NOMO-1 treated with DMSO at 0.1 percent for 48 hours (cell line): Measurements from ENCODE around the gene GOLGA3.
"Not testable (repeated sequence)": the region's sequence is repeated elsewhere in the genome, so short reads cannot be mapped to it uniquely, and the experiment has no call there.

Experiments used
- DNase-seq: peaks from one replicate; lab custom pipeline; 2025; ENCODE audit not compliant: unreplicated experiment; lab: John Stamatoyannopoulos, UW

GOLGA3 gene

DNA sequence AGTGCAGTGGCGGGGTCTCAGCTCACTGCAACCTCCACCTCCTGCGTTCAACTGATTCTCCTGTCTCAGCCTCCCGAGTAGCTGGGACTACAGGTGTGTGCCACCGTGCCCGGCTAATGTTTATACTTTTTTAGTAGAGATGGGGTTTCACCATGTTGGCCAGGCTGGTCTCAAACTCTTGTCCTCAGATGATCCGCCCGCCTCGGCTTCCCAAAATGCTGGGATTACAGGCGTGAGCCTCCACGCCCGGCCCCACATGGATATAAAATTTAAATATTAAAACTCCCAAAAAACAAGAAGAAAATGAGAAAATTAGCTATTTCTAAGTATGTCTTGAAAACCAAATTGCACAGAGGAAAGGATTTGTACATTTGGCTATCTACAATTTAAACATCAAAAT, 16.0 kb upstream of the GOLGA3 start:
- DNase-seq: not testable (repeated sequence)

DNA sequence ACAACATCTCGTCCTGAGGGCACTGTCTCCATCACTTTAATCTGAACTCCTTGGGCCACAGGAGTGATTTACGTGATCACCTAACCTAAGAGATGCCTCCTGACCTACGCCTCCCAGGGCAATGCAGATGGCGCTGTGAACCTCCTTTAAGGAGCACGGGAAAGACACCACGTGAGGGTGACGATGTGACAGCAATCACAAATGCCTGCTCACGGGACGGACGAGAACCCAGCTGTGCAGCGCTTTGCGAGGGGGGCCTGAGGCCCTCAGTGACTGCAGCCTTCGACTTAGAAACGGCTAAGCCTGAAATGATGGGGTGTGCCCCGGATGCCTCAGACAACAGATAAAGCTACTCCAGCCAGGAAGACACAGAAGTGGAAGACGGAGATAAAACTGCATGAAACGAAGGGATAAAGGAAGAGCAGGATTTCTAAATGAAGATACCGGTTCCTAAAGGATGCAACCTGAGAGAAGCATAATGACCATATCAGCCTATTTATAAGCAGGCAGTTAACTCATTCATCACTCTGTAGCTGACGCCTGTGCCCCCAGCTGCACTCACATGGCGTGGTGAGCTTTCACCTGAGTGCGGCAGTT, 13.9 kb upstream of the GOLGA3 start:
- DNase-seq: no peak

DNA sequence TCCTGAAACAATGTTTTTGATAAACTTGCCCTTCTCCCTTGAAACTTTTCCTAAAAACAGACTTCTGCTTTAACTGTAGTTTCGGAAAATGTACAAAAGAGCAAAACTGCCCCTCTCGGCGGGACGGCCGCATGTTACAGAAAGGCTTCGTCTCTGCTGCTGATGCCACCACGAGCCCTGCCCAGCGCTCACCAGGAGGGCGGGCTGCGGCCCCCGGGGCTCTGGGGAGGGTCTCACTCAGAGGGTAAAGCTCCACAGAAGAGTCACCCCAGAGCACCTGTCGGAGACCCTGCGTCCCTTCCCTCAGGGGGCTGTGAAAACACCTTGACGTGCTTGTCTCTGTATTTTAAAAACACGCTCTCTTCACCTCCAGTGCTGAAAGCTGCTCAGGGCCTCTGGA, 12.5 kb upstream of the GOLGA3 start:
- no peak for DNase-seq

DNA sequence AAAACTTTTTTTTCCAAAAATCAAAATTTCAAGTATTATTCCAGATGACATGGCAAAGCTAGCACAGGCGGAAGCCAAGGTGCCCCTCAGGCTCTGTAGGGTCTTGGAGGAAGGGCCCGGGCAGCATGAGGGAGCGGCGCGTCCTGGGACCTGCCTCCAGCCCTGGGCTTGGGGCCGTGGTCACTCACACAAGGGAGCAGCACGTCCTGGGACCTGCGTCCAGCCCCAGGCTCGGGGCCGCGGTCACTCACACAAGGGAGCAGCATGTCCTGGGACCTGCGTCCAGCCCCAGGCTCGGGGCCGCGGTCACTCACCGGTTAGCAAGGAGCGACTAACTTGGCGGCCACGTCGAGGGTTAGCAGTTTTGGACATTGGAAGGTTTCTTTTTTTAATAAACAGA, 11.9 kb upstream of the GOLGA3 start:
- no peak for DNase-seq

DNA sequence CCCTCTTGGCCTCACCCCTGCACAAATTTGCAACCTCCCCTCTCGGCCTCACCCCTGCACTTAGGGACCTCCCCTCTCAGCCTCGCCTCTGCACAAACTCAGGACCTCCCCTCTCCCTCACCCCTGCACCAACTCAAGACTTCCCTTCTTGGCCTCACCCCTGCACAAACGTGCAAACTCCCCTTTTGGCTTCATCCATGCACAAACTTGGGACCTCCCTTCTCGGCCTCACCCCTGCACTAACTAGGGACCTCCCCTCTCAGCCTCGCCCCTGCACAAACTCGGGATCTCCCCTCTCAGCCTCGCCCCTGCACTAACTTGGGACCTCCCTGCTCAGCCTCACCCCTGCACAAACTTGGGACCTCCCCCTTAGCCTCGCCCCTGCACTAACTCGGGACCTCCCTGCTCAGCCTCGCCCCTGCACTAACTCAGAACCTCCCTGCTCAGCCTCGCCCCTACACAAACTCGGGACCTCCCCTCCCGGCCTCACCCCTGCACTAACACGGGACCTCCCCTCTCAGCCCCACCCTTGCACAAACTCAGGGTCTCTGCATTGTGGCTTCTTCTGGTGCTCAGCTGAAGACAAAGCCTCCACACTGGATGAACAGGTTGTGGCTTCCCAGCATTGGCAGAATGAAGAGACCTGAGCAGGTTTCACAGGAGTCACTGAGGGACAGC, 11.0 kb upstream of the GOLGA3 start:
- no peak for DNase-seq

DNA sequence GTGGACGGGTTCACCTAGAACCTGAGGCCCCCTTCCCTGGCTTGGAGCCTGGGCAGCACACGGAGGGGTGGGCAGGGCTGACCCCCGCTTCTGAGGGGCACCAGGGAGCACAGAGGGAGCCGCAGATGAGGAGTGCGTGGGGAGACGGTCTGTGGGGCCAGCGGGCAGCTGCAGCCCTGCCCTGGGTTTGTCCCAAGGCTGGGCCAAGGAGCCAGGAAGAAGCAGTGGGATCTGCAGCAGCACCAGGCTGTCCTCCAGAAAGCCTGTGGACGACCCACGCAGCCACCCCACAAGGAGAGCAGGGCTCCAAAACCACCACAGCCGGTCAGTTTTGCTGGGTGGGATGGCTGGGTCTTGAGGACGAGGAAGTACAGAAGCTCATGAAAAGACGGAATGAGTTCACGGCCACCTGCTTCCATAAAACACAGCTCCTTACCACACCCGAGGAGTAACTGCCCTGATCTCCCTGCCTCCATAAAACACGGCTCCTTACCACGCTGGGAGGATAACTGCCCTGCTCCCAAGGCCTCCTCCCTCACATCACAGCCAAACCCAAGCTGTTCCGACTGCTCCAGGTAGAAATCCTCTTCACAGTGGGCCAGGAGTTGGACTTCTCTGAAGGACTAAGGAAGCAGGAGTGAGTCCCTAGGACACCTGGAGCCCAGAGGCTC, 9.9 kb upstream of the GOLGA3 start:
- DNase-seq: no peak

DNA sequence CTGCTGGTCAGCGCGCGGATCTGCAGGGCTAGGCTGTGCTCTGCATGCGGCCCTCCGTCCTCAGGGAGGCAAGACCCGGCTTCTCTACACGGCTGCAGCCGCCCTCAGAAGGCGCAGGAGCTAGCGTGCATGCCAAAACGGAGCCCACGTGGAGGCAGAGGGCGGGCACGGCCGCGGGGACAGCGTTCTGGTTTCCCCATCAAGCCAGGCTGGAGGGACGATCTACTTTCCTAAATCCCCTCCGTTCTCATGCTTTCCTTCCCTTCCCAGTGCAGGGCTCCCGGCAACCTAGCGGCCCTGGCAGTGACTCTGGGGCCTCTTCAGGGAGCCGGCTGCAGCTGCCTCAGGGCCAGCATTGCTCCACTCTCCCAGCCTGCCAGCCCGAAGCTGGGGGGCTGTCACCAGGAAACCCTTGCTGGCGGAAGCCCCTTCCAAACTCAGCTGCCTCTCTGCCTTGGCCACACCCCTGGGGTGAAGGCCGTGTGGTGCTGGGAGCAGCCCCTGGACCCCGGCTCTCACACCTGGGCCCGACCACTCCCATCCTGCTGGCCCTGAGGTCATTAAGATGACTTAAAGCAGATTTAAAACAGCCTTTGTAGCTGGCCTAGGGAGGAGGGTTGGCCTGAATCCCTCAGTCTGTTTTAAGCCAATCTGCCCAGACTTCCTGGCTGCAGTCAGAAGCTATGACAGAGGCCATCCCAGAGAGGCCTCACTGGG, 9.2 kb upstream of the GOLGA3 start:
- DNase-seq: no peak

DNA sequence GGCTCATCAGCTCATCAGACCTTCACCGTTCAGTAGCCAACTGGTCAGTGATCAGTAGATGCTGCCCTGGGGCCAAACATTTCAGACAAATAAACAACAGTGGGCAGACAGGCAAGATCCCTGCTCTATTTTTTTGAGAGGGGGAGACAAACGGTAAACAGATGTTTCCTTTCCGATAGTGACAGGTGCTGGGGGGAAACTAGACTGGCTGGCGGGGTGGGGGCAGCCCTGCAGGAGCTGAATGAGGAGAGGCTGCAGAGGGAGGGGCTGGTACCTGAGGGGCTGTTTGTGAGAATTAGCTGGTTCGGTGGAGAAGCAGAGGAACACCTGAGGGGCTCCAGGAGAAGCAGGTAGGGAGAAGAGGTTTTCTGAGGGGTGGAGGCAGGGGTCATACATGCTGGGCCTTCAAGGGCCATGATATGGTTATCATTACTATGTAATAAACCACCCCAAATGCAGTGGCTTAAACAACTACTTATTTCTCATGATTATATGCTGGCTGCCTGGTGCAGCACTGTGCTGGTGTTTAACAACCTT, 8.2 kb upstream of the GOLGA3 start:
- DNase-seq: no peak

DNA sequence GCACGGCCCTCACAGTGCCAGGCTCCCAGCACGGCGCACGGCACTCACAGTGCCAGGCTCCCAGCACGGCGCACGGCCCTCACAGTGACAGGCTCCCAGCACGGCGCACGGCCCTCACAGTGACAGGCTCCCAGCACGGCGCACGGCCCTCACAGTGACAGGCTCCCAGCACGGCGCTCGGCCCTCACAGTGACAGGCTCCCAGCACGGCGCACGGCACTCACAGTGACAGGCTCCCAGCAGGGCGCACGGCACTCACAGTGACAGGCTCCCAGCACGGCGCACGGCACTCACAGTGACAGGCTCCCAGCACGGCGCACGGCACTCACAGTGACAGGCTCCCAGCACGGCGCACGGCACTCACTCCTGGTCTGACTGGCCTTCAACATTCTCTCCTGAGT, 7.6 kb upstream of the GOLGA3 start:
- not testable (repeated sequence) for DNase-seq

DNA sequence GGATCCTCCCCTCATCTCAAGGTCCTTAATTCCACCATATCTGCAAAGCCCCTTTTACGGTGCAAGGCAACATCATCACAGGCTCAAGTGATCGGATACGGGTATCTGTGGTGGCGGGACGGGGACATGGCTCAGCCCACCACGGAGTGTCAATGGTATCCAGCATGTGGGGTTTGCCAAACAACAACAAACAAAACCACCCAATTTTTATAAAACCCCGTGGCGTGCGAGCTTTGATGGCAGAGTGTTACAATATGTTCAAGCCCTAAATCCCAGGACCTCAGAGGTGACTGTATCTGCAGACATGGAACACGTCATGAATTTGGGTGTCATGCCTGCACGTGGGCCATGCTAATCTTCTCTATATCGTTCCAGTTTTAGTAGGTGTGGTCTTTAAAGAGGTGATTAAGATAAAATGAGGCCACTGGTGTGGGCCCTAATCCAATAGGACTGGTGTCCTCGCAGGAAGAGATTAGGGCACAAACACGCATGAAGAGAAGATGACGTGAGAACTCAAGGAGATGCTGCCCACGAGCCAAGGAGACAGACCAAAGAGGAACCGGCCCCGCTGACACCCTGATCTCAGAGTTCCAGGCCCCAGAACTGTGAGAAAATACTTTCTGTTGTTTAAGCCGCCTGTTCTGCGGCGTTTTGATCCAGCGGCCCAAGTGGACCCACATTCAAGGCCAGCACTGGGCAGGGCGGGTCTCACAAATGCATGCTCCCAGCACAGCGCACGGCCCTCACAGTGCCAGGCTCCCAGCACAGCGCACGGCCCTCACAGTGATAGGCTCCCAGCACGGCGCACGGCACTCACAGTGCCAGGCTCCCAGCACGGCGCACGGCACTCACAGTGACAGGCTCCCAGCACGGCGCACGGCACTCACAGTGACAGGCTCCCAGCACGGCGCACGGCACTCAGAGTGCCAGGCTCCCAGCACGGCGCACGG, 6.7 kb upstream of the GOLGA3 start:
- DNase-seq: no peak

DNA sequence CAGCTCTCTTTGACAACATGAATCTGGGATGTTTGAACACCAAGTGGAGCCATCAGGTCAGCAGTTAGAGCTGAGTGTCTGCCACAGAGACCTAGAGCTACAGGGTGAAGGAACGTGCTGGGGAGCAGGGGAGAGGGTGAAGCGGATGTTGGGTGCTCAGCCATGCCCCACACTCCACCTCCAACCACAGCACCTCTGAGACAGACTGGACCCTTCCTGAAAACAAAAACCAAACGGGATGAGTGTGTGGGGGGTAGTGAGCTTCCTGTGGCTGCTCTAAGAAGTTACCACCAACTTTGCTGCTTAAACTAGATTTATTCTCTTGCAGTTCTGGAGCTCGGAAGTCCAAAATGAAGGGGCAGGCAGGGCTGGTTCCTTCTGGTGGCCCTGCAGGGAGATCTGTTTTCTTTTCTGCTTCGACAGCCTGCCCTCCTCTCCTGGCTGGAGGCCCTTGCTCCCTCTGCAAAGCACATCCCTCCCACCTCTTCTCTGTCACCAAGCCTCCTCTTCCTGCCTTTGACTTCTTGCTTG, 5.6 kb upstream of the GOLGA3 start:
- DNase-seq: no peak

DNA sequence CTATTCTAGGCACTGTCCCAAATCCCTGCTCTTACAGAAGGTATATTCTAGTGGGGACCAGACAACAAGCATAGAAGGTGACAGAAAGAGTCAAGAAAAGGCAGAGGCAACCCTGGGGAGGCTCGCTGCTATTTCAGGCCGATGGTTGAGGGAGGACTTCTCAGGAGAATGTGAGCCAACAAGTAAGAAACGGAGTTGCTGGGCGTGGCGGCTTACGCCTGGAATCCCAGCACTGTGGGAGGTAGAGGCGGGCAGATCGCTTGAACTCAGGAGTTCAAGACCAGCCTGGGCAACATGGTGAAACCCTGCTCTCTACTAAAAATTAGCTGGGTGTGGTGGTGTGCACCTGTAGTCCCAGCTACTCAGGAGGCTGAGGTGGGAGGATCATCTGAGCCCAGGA, 4.7 kb upstream of the GOLGA3 start:
- DNase-seq: no peak

DNA sequence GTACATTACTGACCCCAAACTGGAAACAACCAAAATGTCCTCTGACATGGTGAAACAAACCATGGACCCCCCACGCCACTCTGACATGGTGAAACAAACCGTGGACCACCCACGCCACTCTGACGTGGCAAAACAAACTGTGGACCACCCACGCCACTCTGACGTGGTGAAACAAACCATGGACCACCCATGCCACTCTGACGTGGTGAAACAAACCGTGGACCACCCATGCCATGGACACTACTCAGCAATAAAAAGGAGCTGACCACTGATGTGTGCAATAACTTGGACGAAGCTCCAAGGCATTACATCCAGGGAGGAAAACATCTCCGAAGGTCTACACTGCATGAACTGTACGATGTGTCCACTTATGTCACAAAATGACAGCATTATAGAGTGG, 3.1 kb upstream of the GOLGA3 start:
- DNase-seq: no peak

DNA sequence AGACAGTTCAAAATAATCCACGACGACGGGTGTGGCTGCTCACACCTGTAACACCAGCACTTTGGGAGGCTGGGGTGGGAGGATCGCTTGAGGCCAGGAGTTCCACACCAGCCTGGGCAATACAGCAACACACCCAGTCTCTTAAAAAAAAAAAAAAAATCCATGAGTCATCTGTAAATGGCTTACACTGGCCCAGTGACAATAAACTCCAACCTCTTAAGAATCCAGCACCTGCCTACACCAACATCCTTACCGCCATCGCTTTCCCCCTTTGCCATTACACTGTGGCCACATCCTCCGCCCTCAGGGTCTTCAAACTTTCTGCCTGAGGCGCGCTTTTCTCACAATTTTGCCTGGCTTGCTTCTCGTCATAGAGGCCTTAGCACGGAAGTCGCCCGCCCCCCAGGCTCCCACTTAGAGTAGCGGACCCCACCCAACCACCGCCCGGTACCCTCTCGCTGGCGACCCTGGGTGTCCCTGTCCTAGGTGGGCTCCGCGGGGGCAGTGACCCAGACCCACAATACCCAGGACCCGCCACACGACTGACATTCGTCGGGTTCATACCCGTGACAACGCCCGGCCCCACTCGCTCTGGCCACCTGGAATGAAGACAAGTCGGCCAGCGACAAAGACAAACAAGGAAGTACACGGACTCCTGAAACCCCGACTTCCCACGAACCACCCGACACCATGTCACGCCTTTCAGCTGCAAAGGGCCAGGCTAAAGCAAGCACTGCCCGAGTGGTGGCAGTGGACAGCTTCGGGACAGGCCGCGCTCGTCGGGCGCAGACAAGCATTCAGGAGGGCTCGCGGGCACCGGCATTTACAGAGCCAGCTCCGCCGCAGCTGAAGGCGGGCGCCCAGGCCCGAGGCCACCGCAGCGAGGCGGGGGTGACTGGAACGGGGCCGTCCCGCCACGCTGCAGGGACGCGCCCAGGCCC, 636 bp downstream of the GOLGA3 start:
- peak; percentile 47 for DNase-seq

DNA sequence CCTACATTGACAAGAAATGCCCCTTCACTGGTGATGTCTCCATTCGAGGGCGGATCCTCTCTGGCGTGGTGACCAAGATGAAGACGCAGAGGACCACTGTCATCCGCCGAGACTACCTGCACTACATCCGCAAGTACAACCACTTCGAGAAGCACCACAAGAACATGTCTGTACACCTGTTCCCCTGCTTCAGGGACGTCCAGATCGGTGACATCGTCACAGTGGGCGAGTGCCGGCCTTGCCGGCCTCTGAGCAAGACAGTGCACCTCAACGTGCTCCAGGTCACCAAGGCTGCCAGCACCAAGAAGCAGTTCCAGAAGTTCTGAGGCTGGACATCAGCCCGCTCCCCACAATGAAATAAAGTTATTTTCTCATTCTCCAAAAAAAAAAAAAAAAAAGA, 2.8 kb downstream of the GOLGA3 start:
- no peak for DNase-seq

DNA sequence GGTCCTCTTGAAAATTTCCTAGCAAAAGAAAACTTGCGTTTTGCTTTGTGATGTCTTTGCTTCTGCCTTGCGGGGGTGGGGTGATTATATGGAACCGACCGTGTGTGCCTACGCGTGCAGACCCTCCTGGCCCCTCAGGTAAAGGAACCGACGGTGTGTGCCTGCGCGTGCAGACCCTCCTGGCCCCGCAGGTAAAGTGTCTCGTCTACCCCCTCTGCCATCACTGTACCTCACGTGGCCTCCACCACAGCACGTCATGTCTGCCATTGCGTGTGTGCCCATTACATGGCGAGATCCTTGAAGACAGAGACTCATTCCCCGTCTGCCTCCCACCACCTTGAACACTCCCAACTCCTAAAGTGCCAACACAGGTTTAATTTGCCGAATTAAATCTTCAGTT, 3.6 kb downstream of the GOLGA3 start:
- DNase-seq: no peak

DNA sequence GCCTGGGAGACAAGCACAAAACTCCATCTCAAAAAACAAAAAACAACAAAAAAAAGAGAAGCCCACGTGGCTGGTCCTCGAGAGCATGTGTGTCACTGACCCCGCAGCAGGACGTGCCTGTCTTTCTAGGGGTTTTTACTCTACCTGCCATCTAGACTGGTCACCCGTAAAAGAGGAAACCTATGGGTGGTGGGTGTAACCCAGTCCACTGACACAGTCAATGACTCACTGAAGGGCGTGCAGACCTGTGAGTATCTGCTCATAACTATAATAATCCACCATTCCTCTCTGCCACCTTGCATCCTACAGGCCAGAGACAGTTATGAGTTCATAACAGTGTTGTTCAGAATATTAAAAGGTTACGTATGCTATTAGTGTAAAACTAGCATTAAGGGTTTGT, 4.6 kb downstream of the GOLGA3 start:
- no peak for DNase-seq

DNA sequence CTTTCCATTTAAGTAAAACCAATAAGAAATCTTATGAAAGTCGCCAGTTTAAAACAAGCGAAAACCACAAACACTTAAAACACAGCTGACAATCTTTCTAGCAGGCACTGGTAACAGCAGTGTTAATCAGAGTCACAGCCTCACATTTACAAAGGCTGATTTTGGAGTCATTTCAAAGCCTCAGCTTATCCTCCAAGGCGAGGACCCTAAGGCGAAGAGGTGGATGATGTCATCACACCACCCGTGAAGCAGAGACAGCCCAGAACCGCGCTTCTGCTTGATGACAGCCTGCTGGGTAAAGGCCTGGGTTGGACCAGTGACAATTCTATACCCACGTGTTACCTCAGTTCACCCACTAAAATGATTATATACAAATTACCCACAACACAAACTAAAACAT, 10.1 kb downstream of the GOLGA3 start:
- DNase-seq: no peak

DNA sequence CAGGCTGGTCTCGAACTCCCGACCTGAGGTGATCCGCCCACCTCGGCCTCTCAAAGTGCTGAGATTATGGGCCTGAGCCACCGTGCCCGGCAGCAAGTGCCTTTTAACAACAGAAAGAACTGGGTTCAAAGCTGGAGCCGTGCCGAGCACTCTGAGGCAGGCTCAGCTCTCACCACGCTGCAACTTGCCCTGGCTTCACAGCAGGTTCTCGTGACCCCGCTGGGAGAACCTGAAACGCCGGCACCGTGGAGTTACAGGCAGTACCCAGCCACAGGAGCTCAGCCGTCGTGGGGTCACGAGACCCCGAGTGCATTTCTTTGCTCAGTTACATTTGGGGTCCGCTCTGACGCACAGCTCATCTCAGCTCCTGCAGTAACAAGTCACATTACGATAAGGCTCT, 14.4 kb downstream of the GOLGA3 start:
- DNase-seq: no peak
